GM19455 (cell line): ENCODE results near the gene GBP4.
"Not testable (repeated sequence)": the region's sequence is repeated elsewhere in the genome, so short reads cannot be mapped to it uniquely, and the experiment has no call there.

Experiments used
- ATAC-seq: cut with Tn5 transposase; IDR thresholded peaks from one replicate; pipeline ENCODE4 v1.9.1; 2021; ENCODE audit not compliant: unreplicated experiment

The GBP4 gene, protein sequence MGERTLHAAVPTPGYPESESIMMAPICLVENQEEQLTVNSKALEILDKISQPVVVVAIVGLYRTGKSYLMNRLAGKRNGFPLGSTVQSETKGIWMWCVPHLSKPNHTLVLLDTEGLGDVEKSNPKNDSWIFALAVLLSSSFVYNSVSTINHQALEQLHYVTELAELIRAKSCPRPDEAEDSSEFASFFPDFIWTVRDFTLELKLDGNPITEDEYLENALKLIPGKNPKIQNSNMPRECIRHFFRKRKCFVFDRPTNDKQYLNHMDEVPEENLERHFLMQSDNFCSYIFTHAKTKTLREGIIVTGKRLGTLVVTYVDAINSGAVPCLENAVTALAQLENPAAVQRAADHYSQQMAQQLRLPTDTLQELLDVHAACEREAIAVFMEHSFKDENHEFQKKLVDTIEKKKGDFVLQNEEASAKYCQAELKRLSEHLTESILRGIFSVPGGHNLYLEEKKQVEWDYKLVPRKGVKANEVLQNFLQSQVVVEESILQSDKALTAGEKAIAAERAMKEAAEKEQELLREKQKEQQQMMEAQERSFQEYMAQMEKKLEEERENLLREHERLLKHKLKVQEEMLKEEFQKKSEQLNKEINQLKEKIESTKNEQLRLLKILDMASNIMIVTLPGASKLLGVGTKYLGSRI

GRCh38 chr1:89198491-89199072 is at the start of gene GBP4:
GBP4 (minus strand) TSS chr1:89198942; CDS start chr1:89198834, 108 bp downstream.
- peak; percentile 50 for ATAC-seq

- no peak for ATAC-seq
Observed at GRCh38 chr1:89243046-89243445, 44.3 kb upstream of the GBP4 start.

DNA sequence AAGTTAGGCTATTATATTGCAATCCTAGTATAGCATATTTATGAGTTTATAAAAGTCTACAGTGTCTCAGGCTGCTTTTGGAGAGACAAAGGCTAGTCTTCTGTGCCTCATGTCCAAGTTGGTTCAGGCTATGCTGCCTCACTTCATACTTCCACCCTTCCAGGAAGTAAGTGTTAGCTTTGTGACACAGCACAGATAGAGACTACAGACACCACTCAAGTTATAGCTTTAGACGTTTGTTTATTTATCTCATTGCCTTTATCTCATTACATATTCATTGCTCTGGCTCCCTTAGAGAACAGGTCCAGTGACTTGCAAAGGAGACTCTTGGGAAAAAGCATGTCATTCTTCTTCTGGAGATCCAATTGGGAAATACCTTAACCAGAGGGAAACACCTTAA is 22.6 kb upstream of the GBP4 start:
- ATAC-seq, result no peak

- not testable (repeated sequence) for ATAC-seq
Observed at GRCh38 chr1:89219851-89220250, 21.1 kb upstream of the GBP4 start.

DNA sequence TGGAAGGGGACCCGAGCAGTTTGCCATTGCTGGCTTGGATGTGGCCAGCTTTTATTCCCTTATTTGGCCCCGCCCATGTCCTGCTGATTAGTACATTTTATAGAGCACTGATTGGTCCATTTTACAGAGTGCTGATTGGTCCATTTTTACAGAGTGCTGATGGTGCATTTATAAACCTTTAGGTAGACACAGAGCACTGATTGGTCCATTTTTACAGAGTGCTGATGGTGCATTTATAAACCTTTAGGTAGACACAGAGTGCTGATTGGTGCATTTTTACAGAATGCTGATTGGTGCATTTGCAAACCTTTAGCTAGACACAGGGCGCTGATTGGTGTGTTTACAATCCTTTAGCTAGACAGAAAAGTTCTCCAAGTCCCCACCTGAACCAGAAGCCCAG is 20.2 kb upstream of the GBP4 start:
- ATAC-seq, result not testable (repeated sequence)

DNA sequence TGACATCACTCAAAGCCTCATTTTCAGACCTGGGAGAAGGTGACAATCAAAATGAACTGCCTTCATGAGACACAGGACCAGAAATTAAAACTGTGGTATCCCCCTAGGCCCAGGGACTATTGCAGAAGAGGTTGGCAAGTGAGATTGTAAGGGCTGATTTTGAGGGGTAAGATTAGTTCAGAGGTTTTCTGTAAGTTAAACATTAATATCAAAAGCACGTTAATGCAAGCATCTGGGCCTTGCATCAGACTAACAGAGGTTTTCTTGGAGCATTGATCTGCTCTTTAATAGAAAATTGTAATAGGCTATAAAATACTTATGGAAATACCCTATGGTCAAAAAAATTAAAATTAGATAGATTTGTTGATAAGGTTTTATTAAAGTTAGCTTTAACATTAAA is 14.6 kb upstream of the GBP4 start:
- no peak for ATAC-seq

GRCh38 chr1:89211035-89211634 is 12.4 kb upstream of the GBP4 start:
- no peak for ATAC-seq

DNA sequence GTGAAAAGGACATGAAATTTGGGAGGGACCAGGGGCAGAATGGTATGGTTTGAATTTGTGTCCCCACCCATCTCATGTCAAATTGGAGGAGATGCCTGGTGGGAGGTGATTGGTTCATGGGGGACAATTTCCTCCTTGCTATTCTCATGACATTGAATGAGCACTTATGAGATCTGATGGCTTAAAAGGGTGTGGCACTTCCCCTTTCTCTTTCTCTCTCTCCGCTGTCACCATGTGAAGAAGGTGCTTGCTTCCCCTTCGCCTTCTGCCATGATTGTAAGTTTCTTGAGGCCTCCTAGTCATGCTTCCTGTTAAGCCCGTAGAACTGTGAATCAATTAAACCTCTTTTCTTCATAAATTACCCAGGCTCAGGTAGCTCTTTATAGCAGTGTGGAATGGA is 7.6 kb upstream of the GBP4 start:
- no peak for ATAC-seq

- ATAC-seq, result no peak
Observed at GRCh38 chr1:89203166-89203565, 4.4 kb upstream of the GBP4 start.

- ATAC-seq, result peak; percentile 64
Observed at GRCh38 chr1:89201106-89201794, 2.5 kb upstream of the GBP4 start.

DNA sequence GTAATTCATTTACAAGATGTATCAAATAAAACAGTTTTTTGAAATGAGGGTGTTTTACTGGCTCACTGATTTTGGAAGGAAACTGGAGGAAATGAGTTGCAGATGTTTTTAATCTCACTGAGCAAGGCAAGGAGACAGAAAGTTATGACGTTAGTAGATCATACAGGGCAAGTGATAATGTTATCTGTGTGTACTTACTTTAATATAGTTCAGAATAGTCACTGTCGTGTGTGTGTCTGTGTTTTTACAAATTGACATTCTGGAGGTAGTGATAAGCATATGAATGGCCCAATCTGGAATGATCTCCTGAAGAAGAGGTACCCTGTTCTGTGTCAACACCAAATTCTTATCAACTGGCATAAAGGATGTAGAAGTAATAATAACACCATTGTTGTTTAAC is 1.9 kb upstream of the GBP4 start:
- no peak for ATAC-seq

GRCh38 chr1:89199525-89200031 is 836 bp upstream of the GBP4 start:
- no peak for ATAC-seq

DNA sequence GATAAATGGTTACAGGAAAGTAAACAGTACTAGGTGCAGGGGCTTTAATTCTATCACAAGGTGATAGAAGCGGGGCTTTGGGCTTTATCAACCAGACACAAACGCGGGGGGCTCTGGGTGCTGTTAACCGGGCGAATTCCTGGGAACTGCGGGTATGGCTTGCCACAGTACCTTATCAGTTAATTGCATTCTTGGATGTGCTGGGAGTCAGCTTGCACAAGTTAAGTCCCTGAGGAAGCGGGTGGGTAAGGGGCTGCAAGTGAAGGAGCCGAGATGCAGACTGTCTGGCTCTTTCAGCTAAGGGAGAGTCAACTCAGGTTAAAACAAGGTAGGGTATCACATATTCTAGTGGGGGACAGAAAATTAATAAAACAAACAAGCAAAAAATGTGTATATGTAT is 661 bp downstream of the GBP4 start:
- ATAC-seq, result no peak

GRCh38 chr1:89195476-89195875 is 3.3 kb downstream of the GBP4 start:
- no peak for ATAC-seq

DNA sequence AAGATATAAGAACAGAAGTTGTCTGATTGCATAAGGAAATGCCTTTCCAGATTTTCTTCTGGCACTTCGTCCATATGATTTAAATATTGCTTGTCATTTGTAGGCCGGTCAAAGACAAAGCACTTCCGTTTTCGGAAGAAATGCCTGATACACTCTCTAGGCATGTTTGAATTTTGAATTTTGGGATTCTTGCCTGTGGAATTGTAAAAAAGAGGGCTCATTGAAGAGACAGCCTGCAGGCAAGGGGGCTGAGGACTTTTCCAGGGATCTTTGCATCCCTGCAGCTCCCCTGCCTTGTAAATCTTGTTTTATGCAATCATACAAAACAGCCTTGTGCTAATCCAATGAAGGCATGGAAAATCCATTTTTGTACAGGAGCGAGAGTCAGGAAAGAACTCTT is 7.4 kb downstream of the GBP4 start:
- ATAC-seq, result no peak

DNA sequence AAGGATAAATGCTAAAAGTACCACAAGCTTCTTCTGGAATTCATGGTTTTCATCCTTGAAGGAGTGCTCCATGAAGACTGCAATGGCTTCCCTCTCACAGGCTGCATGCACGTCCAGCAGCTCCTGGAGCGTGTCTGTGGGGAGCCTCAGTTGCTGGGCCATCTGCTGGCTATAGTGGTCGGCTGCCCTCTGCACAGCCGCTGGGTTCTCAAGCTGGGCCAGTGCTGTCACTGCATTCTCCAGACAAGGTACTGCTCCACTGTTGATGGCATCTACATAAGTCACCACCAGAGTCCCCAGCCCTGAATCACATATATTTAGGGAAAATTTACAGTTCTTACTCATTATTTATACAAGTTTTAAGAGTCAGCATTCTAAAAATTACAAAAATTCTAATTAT is 8.7 kb downstream of the GBP4 start:
- no peak for ATAC-seq

GRCh38 chr1:89179343-89179742 is 19.4 kb downstream of the GBP4 start:
- no peak for ATAC-seq

DNA sequence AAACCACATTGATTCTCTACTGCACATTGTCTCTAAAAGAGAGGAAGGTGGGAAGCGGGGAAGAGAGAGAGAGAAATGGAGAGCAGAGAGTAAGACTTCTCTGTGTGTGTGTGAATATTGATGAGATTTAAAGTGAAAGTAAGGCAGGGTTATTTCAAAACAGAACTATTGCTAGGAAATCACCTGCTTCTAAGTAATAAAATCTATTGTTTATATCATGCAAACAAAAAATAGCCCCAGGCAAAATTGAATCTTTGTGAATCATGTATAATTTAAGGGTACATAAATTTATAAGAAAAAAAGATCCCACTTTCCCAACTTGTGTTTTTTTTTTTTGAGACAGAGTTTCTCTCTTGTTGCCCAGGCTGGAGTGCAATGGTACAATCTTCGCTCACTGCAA is 21.8 kb downstream of the GBP4 start:
- no peak for ATAC-seq

- no peak for ATAC-seq
Observed at GRCh38 chr1:89175601-89176256, 23.0 kb downstream of the GBP4 start, which contains the start of gene GBP7. GBP7 (minus strand) TSS chr1:89176003; CDS start chr1:89171935, 4,068 bp downstream.

GRCh38 chr1:89174491-89174890 is 24.3 kb downstream of the GBP4 start:
- no peak for ATAC-seq
